Measurements from ENCODE around the gene MED13L.

DNA sequence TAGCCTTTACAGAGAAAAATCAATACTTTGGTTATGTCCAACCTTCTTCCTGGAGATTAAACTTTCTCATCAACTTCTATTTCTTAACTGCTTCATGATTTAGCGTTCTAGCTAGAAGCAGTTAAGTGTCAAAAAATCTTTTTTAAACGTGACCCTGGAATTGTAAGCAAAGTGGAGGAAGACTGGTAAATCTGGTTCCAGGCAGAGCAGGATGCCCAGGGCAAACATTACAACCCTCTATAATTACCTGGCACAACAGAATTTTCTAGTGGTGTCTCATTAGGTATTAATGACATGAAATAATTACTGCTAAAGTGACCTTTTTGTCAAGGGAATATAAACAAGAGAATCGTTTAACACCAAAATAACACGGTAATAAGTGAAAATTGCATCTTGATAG is 320.8 kb downstream of the MED13L start:
- TF ChIP-seq, protein P1, sequence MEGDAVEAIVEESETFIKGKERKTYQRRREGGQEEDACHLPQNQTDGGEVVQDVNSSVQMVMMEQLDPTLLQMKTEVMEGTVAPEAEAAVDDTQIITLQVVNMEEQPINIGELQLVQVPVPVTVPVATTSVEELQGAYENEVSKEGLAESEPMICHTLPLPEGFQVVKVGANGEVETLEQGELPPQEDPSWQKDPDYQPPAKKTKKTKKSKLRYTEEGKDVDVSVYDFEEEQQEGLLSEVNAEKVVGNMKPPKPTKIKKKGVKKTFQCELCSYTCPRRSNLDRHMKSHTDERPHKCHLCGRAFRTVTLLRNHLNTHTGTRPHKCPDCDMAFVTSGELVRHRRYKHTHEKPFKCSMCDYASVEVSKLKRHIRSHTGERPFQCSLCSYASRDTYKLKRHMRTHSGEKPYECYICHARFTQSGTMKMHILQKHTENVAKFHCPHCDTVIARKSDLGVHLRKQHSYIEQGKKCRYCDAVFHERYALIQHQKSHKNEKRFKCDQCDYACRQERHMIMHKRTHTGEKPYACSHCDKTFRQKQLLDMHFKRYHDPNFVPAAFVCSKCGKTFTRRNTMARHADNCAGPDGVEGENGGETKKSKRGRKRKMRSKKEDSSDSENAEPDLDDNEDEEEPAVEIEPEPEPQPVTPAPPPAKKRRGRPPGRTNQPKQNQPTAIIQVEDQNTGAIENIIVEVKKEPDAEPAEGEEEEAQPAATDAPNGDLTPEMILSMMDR (IDR thresholded peaks at IDR 0.05): no peak
- no peak for TF ChIP-seq POLR2A (IDR thresholded peaks at IDR 0.05)

Measured in thyroid gland (tissue), 4 donors.